ENCODE measurements around the gene NBPF3.

The NBPF3 gene

DNA sequence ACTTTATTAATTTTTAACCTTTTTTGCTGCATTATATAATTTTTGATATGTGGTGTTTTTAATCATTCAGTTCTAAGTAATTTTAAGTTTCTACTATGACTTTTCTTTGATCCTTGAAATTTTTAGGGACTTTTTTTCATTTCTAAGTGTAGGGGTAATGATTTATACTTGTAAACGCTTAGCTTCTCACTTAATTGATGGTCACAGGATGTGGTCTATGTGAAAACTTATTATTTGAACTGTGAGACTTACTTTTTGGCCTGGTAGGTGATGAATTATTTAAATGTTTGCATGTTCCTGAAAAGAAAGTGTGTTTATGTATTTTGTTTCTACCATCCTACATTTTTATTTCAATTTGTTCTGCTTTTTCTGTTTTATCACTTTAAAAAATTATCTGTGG is 86.5 kb downstream of the NBPF3 start:
- Histone ChIP-seq H3K27ac (no peak overlapping the region), H3K4me3 (no peak overlapping the region), H3K27me3 (peaks cover 0 to 15% of the 10 kb centered on the region in 2 donors), H3K9me3 (no peaks in the 10 kb centered on the region), H3K36me3 (no peaks in the 10 kb centered on the region), H3K4me1 (no peaks in the 10 kb centered on the region)
- TF ChIP-seq, protein P1, sequence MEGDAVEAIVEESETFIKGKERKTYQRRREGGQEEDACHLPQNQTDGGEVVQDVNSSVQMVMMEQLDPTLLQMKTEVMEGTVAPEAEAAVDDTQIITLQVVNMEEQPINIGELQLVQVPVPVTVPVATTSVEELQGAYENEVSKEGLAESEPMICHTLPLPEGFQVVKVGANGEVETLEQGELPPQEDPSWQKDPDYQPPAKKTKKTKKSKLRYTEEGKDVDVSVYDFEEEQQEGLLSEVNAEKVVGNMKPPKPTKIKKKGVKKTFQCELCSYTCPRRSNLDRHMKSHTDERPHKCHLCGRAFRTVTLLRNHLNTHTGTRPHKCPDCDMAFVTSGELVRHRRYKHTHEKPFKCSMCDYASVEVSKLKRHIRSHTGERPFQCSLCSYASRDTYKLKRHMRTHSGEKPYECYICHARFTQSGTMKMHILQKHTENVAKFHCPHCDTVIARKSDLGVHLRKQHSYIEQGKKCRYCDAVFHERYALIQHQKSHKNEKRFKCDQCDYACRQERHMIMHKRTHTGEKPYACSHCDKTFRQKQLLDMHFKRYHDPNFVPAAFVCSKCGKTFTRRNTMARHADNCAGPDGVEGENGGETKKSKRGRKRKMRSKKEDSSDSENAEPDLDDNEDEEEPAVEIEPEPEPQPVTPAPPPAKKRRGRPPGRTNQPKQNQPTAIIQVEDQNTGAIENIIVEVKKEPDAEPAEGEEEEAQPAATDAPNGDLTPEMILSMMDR (IDR thresholded peaks at IDR 0.05) = no peak
- DNase-seq = no peak
- intact Hi-C loops (cut with DNase I; ENCODE audit: low total_unique reads) = no loop called here

DNA sequence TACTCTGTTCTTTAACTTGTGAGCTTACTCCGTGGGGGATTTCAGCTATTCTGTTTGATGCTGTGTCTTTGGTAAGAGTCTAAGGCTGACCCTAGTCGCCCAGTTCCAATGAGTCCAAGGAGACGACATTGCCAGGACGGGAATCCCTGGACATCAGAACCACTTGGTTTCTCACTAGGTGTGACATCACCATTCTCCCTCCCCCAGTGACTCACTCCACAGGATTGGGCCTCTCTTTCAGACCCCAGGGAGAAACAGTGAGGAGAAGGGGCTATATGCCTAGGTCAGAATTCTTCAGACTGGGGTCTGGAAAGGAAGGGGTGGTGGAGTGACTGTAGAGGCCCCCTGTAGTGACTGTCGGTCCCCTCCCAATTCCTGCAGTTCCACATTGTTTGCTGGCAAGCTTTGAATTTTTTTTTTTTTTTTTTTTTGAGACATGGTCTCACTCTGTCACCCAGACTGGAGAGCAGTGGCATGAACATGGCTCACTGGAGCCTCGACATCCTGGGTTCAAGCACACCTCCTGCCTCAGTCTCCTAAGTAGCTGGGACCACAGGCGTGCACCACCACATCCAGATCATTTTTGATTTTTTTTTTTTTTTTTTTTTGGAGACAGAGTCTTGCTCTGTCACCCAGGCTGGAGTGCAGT is 90.6 kb downstream of the NBPF3 start:
- no peak for DNase-seq
- peaks cover 0 to 4% (median 0%) of the 10 kb centered on the region in 4 donors for H3K4me1 ChIP-seq
- no peaks in the 10 kb centered on the region for H3K36me3 ChIP-seq
- intact Hi-C loops (cut with DNase I; ENCODE audit: low total_unique reads) = no loop called here
- peaks cover 0 to 36% of the 10 kb centered on the region in 2 donors for H3K27me3 ChIP-seq
- no peak overlapping the region for H3K4me3 ChIP-seq
- no peaks in the 10 kb centered on the region for H3K9me3 ChIP-seq
- no peak overlapping the region for H3K27ac ChIP-seq
- TF ChIP-seq, protein P1 (IDR thresholded peaks at IDR 0.05) = no peak

DNA sequence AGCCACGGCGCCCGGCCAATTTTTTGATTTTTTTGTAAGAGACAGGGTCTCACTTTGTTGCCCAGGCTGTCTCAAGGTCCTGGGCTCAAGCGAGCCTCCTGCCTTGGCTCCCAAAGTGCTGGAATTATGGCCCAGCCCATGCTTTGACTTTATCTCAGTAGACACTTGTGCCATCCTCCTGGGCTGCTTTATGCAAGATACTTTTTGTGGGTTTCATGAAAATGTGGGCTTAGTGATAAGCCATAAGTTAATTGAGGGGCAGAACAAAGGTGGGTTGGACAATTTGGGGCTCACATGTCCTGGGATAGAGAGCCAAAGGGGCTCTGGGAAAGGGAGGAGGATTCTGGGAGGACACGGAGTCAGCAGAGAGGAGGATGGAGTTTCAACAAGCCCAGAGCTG is 91.3 kb downstream of the NBPF3 start:
- Histone ChIP-seq H3K27ac (no peak overlapping the region), H3K4me3 (no peak overlapping the region), H3K4me1 (peaks cover 0 to 4% (median 0%) of the 10 kb centered on the region in 4 donors), H3K27me3 (peaks cover 0 to 36% of the 10 kb centered on the region in 2 donors), H3K36me3 (no peaks in the 10 kb centered on the region), H3K9me3 (no peaks in the 10 kb centered on the region)
- intact Hi-C loops (cut with DNase I; ENCODE audit: low total_unique reads) = no loop called here
- DNase-seq = no peak
- TF ChIP-seq, protein P1 (IDR thresholded peaks at IDR 0.05) = no peak

DNA sequence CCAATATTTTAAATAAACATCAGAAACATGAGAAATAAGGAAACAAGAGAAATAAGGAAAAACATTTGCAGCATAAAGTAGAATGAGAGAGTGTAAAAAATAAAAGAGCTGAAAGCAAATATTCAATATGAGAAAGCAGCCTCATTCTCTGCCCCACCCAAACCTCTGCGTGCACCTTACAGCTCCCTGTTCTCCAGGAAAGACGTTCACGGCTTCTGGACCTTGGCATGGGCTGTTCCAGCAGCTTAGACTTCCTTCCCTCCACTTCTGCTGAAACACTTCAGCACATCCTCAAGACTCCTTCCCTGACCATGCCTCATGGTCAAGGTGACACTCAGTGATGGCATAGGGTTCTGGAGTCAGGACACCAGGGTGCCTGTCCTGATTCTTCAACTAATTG is 92.6 kb downstream of the NBPF3 start:
- Histone ChIP-seq H3K27me3 (peaks cover 0 to 36% of the 10 kb centered on the region in 2 donors), H3K27ac (no peak overlapping the region), H3K4me3 (no peak overlapping the region), H3K9me3 (no peaks in the 10 kb centered on the region), H3K4me1 (peaks cover 0 to 7% (median 0%) of the 10 kb centered on the region in 4 donors), H3K36me3 (no peaks in the 10 kb centered on the region)
- TF ChIP-seq, protein P1 (IDR thresholded peaks at IDR 0.05) = no peak
- DNase-seq = no peak
- intact Hi-C loops (cut with DNase I; ENCODE audit: low total_unique reads) = no loop called here

DNA sequence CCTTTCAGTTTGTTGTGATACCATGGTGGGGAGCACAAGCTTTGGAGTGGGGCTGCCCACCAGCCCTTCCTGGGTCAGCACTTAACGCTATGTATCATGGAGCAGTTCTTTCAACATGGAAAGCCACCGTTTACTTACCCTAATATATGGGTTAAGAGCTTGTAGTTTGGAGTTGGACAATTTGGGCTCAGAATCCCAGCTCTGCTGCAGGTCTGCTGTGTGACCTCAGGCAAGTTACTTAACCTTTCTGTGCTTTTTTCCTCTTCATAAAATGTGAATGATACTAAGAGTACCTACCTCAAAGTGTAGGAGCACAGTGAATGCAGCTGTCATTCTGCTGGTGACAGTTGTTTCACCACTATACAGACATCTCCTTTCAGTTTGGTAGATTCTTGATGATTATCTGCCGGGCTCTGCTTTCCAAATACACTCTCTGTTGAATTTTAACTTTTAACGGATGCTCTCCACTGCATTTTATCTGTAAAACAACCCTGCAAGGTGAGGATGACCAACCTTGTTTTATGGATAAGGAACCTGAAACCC is 93.1 kb downstream of the NBPF3 start:
- TF ChIP-seq, protein P1 (IDR thresholded peaks at IDR 0.05) = no peak
- H3K4me3 ChIP-seq = no peak overlapping the region
- no peak overlapping the region for H3K27ac ChIP-seq
- H3K27me3 ChIP-seq = peaks cover 0 to 38% of the 10 kb centered on the region in 2 donors
- peaks cover 0 to 12% (median 0%) of the 10 kb centered on the region in 4 donors for H3K4me1 ChIP-seq
- intact Hi-C loops (cut with DNase I; ENCODE audit: low total_unique reads) = no loop called here
- DNase-seq = no peak
- H3K36me3 ChIP-seq = no peaks in the 10 kb centered on the region
- H3K9me3 ChIP-seq = no peaks in the 10 kb centered on the region

Data from tibial artery (tissue), 4 donors.